SK-N-SH (cell line): ENCODE measurements around the gene TOMM22.

ENCODE experiments used
- ELF1 ChIP-seq: IDR thresholded peaks from 2 replicates; pipeline ENCODE4 v1.4.0; 2012
- JUND ChIP-seq: IDR thresholded peaks from 2 replicates; pipeline ENCODE4 v1.4.0; 2012
- SMC3 ChIP-seq: IDR thresholded peaks from 2 replicates; pipeline ENCODE4 v1.6.1; 2012; ENCODE audit warnings: low read depth, low read length, improper control_type of control experiment
- TF ChIP-seq, protein P1 (sequence below): fragments of 200-600 bp; sonication (generic); IDR thresholded peaks from 2 replicates; pipeline ENCODE4 v1.6.1; 2017; ENCODE audit warnings: antibody characterized with exemption, mild to moderate bottlenecking, moderate library complexity
- TF ChIP-seq, protein P2 (sequence below): IDR thresholded peaks from 2 replicates; pipeline ENCODE4 v1.6.1; 2012; ENCODE audit warnings: mild to moderate bottlenecking, low read depth, low read length, moderate library complexity

DNA sequence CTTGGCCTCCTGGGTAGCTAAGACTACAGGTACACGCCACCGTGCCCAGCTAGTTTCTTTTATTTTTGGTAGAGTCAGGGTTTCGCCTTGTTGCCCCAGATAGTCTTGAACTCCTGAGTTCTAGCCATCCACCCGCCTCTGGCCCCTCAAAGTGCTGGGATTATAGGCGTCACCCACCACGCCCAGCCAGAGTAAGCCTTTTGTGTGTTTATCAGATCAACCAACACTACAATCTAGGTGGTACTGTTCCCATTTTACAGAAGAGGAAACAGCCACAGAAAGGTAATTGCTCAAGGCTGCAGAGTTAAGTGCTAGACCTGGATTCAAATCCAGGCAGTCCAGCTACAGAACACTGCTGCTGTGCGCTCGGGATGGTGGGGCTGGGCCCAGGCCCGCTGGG, 3.1 kb downstream of the TOMM22 start:
- TF ChIP-seq, protein P1, sequence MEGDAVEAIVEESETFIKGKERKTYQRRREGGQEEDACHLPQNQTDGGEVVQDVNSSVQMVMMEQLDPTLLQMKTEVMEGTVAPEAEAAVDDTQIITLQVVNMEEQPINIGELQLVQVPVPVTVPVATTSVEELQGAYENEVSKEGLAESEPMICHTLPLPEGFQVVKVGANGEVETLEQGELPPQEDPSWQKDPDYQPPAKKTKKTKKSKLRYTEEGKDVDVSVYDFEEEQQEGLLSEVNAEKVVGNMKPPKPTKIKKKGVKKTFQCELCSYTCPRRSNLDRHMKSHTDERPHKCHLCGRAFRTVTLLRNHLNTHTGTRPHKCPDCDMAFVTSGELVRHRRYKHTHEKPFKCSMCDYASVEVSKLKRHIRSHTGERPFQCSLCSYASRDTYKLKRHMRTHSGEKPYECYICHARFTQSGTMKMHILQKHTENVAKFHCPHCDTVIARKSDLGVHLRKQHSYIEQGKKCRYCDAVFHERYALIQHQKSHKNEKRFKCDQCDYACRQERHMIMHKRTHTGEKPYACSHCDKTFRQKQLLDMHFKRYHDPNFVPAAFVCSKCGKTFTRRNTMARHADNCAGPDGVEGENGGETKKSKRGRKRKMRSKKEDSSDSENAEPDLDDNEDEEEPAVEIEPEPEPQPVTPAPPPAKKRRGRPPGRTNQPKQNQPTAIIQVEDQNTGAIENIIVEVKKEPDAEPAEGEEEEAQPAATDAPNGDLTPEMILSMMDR = no peak
- TF ChIP-seq JUND (no peak), ELF1 (no peak), SMC3 (no peak)
- TF ChIP-seq, protein P2, sequence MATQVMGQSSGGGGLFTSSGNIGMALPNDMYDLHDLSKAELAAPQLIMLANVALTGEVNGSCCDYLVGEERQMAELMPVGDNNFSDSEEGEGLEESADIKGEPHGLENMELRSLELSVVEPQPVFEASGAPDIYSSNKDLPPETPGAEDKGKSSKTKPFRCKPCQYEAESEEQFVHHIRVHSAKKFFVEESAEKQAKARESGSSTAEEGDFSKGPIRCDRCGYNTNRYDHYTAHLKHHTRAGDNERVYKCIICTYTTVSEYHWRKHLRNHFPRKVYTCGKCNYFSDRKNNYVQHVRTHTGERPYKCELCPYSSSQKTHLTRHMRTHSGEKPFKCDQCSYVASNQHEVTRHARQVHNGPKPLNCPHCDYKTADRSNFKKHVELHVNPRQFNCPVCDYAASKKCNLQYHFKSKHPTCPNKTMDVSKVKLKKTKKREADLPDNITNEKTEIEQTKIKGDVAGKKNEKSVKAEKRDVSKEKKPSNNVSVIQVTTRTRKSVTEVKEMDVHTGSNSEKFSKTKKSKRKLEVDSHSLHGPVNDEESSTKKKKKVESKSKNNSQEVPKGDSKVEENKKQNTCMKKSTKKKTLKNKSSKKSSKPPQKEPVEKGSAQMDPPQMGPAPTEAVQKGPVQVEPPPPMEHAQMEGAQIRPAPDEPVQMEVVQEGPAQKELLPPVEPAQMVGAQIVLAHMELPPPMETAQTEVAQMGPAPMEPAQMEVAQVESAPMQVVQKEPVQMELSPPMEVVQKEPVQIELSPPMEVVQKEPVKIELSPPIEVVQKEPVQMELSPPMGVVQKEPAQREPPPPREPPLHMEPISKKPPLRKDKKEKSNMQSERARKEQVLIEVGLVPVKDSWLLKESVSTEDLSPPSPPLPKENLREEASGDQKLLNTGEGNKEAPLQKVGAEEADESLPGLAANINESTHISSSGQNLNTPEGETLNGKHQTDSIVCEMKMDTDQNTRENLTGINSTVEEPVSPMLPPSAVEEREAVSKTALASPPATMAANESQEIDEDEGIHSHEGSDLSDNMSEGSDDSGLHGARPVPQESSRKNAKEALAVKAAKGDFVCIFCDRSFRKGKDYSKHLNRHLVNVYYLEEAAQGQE = no peak
